ACC112 (cell line): ENCODE data around the gene IL1RL2.

Source experiments
- H2AFZ ChIP-seq: fragments of 200-600 bp; sonication (generic); one replicate; pipeline ENCODE4 v1.6.0; 2017; ENCODE audit warnings: antibody characterized with exemption, low read length; ENCODE audit not compliant: unreplicated experiment
- H3K27ac ChIP-seq: fragments of 200-600 bp; sonication (generic); 2 replicates; pipeline ENCODE4 v1.5.1; 2014; ENCODE audit warnings: low read depth, mild to moderate bottlenecking, antibody characterized with exemption, low read length, moderate library complexity
- H3K27me3 ChIP-seq: fragments of 200-600 bp; sonication (generic); 2 replicates; pipeline ENCODE4 v1.6.1; 2014; ENCODE audit warnings: mild to moderate bottlenecking, antibody characterized with exemption, low read length, moderate library complexity, mixed read lengths; ENCODE audit not compliant: insufficient read depth
- H3K36me3 ChIP-seq: fragments of 200-600 bp; sonication (generic); 2 replicates; pipeline ENCODE4 v1.6.1; 2016; ENCODE audit warnings: mild to moderate bottlenecking, antibody characterized with exemption, low read length, moderate library complexity, mixed read lengths; ENCODE audit not compliant: insufficient read depth
- H3K4me1 ChIP-seq: fragments of 200-600 bp; sonication (generic); one replicate; pipeline ENCODE4 v1.6.1; 2016; ENCODE audit warnings: low read length, mixed read lengths; ENCODE audit not compliant: insufficient read depth, unreplicated experiment, control insufficient read depth
- H3K4me3 ChIP-seq: fragments of 200-600 bp; sonication (generic); 2 replicates; pipeline ENCODE4 v1.5.1; 2014; ENCODE audit warnings: mild to moderate bottlenecking, low read depth, low read length
- H3K79me2 ChIP-seq: fragments of 200-600 bp; sonication (generic); one replicate; pipeline ENCODE4 v1.6.0; 2016; ENCODE audit warnings: low read length; ENCODE audit not compliant: control insufficient read depth, unreplicated experiment, insufficient read depth

Gene IL1RL2

GRCh38 chr2:102197389-102198137 is 10.7 kb downstream of the IL1RL2 start:
- H3K4me1 ChIP-seq = peaks cover 14% of the 10 kb centered on the region
- no peaks in the 10 kb centered on the region for H3K27me3 ChIP-seq
- no peak overlapping the region for H3K27ac ChIP-seq
- peaks cover 14% of the 10 kb centered on the region for H3K79me2 ChIP-seq
- no peak overlapping the region for H3K4me3 ChIP-seq
- H3K36me3 ChIP-seq = peaks cover 36% of the 10 kb centered on the region
- no peak overlapping the region for H2AFZ ChIP-seq

GRCh38 chr2:102200539-102200938 is 13.7 kb downstream of the IL1RL2 start:
- Histone ChIP-seq H3K27ac (no peak overlapping the region), H3K79me2 (no peaks in the 10 kb centered on the region), H3K27me3 (no peaks in the 10 kb centered on the region), H3K36me3 (peaks cover 64% of the 10 kb centered on the region), H3K4me3 (no peak overlapping the region), H3K4me1 (no peaks in the 10 kb centered on the region), H2AFZ (no peak overlapping the region)

GRCh38 chr2:102204638-102205037 is 17.8 kb downstream of the IL1RL2 start:
- H2AFZ ChIP-seq = no peak overlapping the region

GRCh38 chr2:102206666-102207341 is 20.0 kb downstream of the IL1RL2 start:
- Histone ChIP-seq H3K36me3 (peaks cover 61% of the 10 kb centered on the region), H3K79me2 (no peaks in the 10 kb centered on the region), H3K4me1 (no peaks in the 10 kb centered on the region), H2AFZ (no peak overlapping the region), H3K27me3 (no peaks in the 10 kb centered on the region), H3K27ac (no peak overlapping the region), H3K4me3 (no peak overlapping the region)

More at GRCh38 chr2:102204638-102205037, 17.8 kb downstream of the IL1RL2 start:
- H3K4me3 ChIP-seq = no peak overlapping the region
- H3K27ac ChIP-seq = no peak overlapping the region
- no peaks in the 10 kb centered on the region for H3K4me1 ChIP-seq
- H3K36me3 ChIP-seq = peaks cover 76% of the 10 kb centered on the region
- H3K79me2 ChIP-seq = no peaks in the 10 kb centered on the region
- H3K27me3 ChIP-seq = no peaks in the 10 kb centered on the region

- Histone ChIP-seq H3K27me3 (no peaks in the 10 kb centered on the region), H3K36me3 (peaks cover 55% of the 10 kb centered on the region), H3K79me2 (no peaks in the 10 kb centered on the region), H3K4me1 (no peaks in the 10 kb centered on the region), H2AFZ (no peak overlapping the region), H3K4me3 (no peak overlapping the region), H3K27ac (no peak overlapping the region)
Observed at GRCh38 chr2:102208774-102209173, 22.0 kb downstream of the IL1RL2 start.

GRCh38 chr2:102209474-102209873 is 22.7 kb downstream of the IL1RL2 start:
- H2AFZ ChIP-seq = no peak overlapping the region

GRCh38 chr2:102217032-102217431 is 30.2 kb downstream of the IL1RL2 start:
- Histone ChIP-seq H3K4me3 (no peak overlapping the region), H3K79me2 (no peaks in the 10 kb centered on the region), H3K36me3 (peaks cover 59% of the 10 kb centered on the region), H3K27ac (no peak overlapping the region), H3K27me3 (no peaks in the 10 kb centered on the region), H2AFZ (no peak overlapping the region), H3K4me1 (no peaks in the 10 kb centered on the region)

More at GRCh38 chr2:102209474-102209873, 22.7 kb downstream of the IL1RL2 start:
- Histone ChIP-seq H3K4me1 (no peaks in the 10 kb centered on the region), H3K4me3 (no peak overlapping the region), H3K36me3 (peaks cover 48% of the 10 kb centered on the region), H3K27ac (no peak overlapping the region), H3K27me3 (no peaks in the 10 kb centered on the region), H3K79me2 (no peaks in the 10 kb centered on the region)

GRCh38 chr2:102224824-102225739 is 38.3 kb downstream of the IL1RL2 start:
- peaks cover 10% of the 10 kb centered on the region; the same call in 1 of the 2 replicates for H3K36me3 ChIP-seq
- H3K4me3 ChIP-seq = no peak overlapping the region
- no peaks in the 10 kb centered on the region for H3K27me3 ChIP-seq
- peaks cover 34% of the 10 kb centered on the region for H3K4me1 ChIP-seq
- no peak overlapping the region for H2AFZ ChIP-seq
- no peaks in the 10 kb centered on the region for H3K79me2 ChIP-seq
- no peak overlapping the region for H3K27ac ChIP-seq

- Histone ChIP-seq H2AFZ (no peak overlapping the region), H3K4me1 (peaks cover 38% of the 10 kb centered on the region), H3K4me3 (no peak overlapping the region), H3K36me3 (peaks cover 15% of the 10 kb centered on the region; the same call in 1 of the 2 replicates), H3K79me2 (no peaks in the 10 kb centered on the region), H3K27ac (peak overlapping the region; percentile 100), H3K27me3 (no peaks in the 10 kb centered on the region)
Observed at GRCh38 chr2:102226171-102226570, 39.3 kb downstream of the IL1RL2 start.

GRCh38 chr2:102226612-102227391 is 40.0 kb downstream of the IL1RL2 start:
- Histone ChIP-seq H3K4me3 (no peak overlapping the region), H3K4me1 (peaks cover 38% of the 10 kb centered on the region), H3K27ac (peak overlapping the region; percentile 100), H3K79me2 (no peaks in the 10 kb centered on the region), H3K36me3 (peaks cover 15% of the 10 kb centered on the region; the same call in 1 of the 2 replicates), H3K27me3 (no peaks in the 10 kb centered on the region), H2AFZ (no peak overlapping the region)
